CD8-positive, alpha-beta memory T cell (primary cell): ENCODE results near the gene OR10AD1. TPM values are rescaled to one million over a fixed set of nuclear protein-coding genes. Genes with fewer than 3 reads are reported as not detected.

Source experiments
- CTCF ChIA-PET: fragments of 350-600 bp; sonication (Branson Sonifier 250); formaldehyde crosslinking; loops from one replicate; lab custom pipeline; 2021; ENCODE audit warnings: antibody characterized with exemption; lab: Charles Lee
- POLR2A ChIA-PET: fragments of 350-600 bp; sonication (Branson Sonifier 250); formaldehyde crosslinking; loops from one replicate; lab custom pipeline; 2021; ENCODE audit warnings: antibody characterized with exemption; lab: Charles Lee
- DNase-seq, 5 donors: peaks; one replicate each; pipeline versions ENCODE4 v3.0.0 to v3.0.0-alpha.2; 2020 to 2022; ENCODE audit warnings: mixed read lengths in 1 of 5
- H3K27ac ChIP-seq: one replicate; pipeline ENCODE4 v1.7.0; 2013; ENCODE audit warnings: low read depth, mild to moderate bottlenecking, low read length, moderate library complexity
- H3K27me3 ChIP-seq: 2 replicates; pipeline ENCODE4 v1.7.0; 2013; ENCODE audit warnings: low read length, mild to moderate bottlenecking; ENCODE audit not compliant: insufficient read depth, poor library complexity, severe bottlenecking
- H3K36me3 ChIP-seq: 2 replicates; pipeline ENCODE4 v1.7.0; 2013; ENCODE audit warnings: mild to moderate bottlenecking, low read length, moderate library complexity; ENCODE audit not compliant: insufficient read depth
- H3K4me1 ChIP-seq: 2 replicates; pipeline ENCODE4 v1.7.0; 2013; ENCODE audit warnings: mild to moderate bottlenecking, low read length, moderate library complexity; ENCODE audit not compliant: insufficient read depth
- H3K4me3 ChIP-seq: 2 replicates; pipeline ENCODE4 v1.7.0; 2013; ENCODE audit warnings: mild to moderate bottlenecking, low read length
- H3K9me3 ChIP-seq: 2 replicates; pipeline ENCODE4 v1.7.0; 2013; ENCODE audit warnings: mild to moderate bottlenecking, low read length
- H3K27ac Mint-ChIP-seq, 8 donors: one replicate each; pipeline ENCODE4 v1.8.0; 2020 to 2021; ENCODE audit warnings: mixed read lengths in 8 of 8, mild to moderate bottlenecking in 6 of 8, inconsistent platforms in 3 of 8, moderate library complexity in 3 of 8
- H3K27me3 Mint-ChIP-seq, 2 donors: one replicate each; pipeline ENCODE4 v1.8.0; 2020 to 2021; ENCODE audit warnings: mixed read lengths in 2 of 2, mild to moderate bottlenecking in 1 of 2, moderate library complexity in 1 of 2
- H3K36me3 Mint-ChIP-seq, 3 donors: one replicate each; pipeline ENCODE4 v1.8.0; 2020 to 2021; ENCODE audit warnings: mixed read lengths in 3 of 3, inconsistent platforms in 1 of 3, mild to moderate bottlenecking in 1 of 3
- H3K4me1 Mint-ChIP-seq, 3 donors: one replicate each; pipeline ENCODE4 v1.8.0; 2020 to 2021; ENCODE audit warnings: mixed read lengths in 3 of 3, inconsistent platforms in 1 of 3, mild to moderate bottlenecking in 1 of 3
- H3K4me3 Mint-ChIP-seq, 7 donors: one replicate each; pipeline ENCODE4 v1.8.0; 2020 to 2021; ENCODE audit warnings: mixed read lengths in 7 of 7, mild to moderate bottlenecking in 6 of 7, moderate library complexity in 4 of 7, inconsistent platforms in 2 of 7
- H3K9me3 Mint-ChIP-seq, 5 donors: one replicate each; pipeline ENCODE4 v1.8.0; 2020 to 2022; ENCODE audit warnings: mixed read lengths in 5 of 5, mild to moderate bottlenecking in 3 of 5, moderate library complexity in 2 of 5, inconsistent platforms in 1 of 5
- polyA plus RNA-seq: library from polyadenylated mRNA; unstranded; fragments of 300-500 nt; fragmentation: Illumina TruSeq; gene quantifications from one replicate; pipeline ENCODE4 v1.2.3, GENCODE V29; 2021
- total RNA-seq, 2 experiments: library from RNA; stranded (reverse); gene quantifications; one replicate each; pipeline ENCODE4 v1.2.3, GENCODE V29; 2021

The OR10AD1 gene
- total and polyA plus RNA-seq, 3 experiments from 2014 or later: not detected

DNA sequence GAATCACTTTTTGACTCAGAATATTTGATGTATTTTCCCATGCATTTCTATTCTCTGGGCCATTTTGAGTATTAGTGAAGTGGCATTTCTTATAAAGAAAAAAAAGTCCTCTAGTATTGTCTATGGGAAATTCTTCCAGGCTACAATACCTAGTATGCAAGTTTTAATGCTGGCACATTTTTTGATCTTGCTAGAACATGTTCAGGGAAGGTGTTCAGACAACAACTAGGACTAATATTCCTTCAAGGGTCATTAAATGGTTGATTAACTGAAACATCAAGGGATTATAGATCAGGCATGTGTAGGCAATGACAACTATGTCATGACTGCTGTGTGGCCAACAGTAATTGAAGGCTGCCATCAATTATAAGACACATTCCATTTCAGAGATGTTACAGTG is 12.0 kb downstream of the OR10AD1 start:
- H3K9me3 Mint-ChIP-seq: no peaks in the 10 kb centered on the region
- POLR2A ChIA-PET: no interaction called here
- H3K4me3 Mint-ChIP-seq: no peak overlapping the region
- CTCF ChIA-PET: no interaction called here
- H3K27ac Mint-ChIP-seq: no peak overlapping the region
- Histone ChIP-seq H3K27ac (no peak overlapping the region), H3K36me3 (no peaks in the 10 kb centered on the region), H3K9me3 (no peaks in the 10 kb centered on the region), H3K4me3 (no peak overlapping the region), H3K27me3 (no peaks in the 10 kb centered on the region), H3K4me1 (no peaks in the 10 kb centered on the region)
- H3K4me1 Mint-ChIP-seq: peaks cover 0 to 3% (median 0%) of the 10 kb centered on the region in 3 donors
- no peaks in the 10 kb centered on the region for H3K36me3 Mint-ChIP-seq
- no peak for DNase-seq
- peaks cover 20 to 46% of the 10 kb centered on the region in 2 donors for H3K27me3 Mint-ChIP-seq

DNA sequence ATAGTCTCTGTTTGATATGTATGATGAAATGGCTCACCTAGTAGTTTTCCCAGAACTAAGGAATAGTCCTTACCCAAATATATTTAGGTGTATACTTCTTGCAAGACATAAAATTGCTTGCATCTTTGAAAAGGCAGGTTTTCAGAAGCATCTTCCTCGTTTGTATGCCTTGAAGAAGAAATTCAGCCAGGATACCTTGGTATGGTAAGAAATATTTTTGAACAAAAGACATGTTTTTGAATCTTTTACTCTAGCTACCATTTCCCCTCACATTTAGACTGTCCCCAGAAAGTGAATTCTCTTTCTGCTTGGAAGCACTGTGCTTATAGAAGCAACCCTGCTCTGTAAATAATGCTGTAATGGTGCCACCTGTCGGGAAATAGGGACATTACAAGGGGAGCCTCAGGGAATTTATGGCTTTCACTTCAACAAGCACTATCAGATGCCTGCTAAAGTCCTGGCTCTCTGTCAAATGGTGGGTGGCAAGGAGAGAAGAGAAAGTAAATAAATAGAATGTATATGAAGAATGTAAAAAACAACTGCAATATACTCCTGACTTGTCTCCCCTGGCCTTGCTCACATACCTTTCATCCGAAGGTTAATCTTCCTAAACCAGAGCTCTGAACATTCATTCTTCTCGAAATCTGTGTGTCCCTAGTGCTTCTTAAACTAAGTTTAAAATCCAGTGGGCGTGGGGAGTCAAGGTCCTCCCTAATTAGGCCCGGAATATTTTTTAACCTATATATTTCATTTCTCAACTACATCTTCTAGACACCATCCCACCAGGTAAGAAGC is 13.6 kb downstream of the OR10AD1 start:
- Histone ChIP-seq H3K4me3 (no peak overlapping the region), H3K4me1 (peaks cover under 1% of the 10 kb centered on the region), H3K9me3 (no peaks in the 10 kb centered on the region), H3K27ac (no peak overlapping the region), H3K36me3 (no peaks in the 10 kb centered on the region), H3K27me3 (peaks cover 7% of the 10 kb centered on the region)
- Mint-ChIP-seq H3K36me3 (no peaks in the 10 kb centered on the region), H3K4me3 (peak overlapping the region in 1 of 7 donors; percentile 5), H3K27me3 (peaks cover 31 to 53% of the 10 kb centered on the region in 2 donors), H3K4me1 (peaks cover 0 to 3% (median 0%) of the 10 kb centered on the region in 3 donors), H3K9me3 (no peaks in the 10 kb centered on the region), H3K27ac (no peak overlapping the region)
- POLR2A ChIA-PET: no interaction called here
- DNase-seq: peak; percentile 49 to 74 (median 52)
- CTCF ChIA-PET: interaction anchor here (0.7 to 5.5 kb wide), 10 partner anchors 9 to 538 kb away, joined by 3 to 39 read pairs (median 3); partner anchors contain the start of gene ASB8

GRCh38 chr12:48187916-48188695 is 15.0 kb downstream of the OR10AD1 start:
- H3K4me3 Mint-ChIP-seq: no peak overlapping the region
- no peak overlapping the region for H3K4me3 ChIP-seq
- no peaks in the 10 kb centered on the region for H3K9me3 ChIP-seq
- peaks cover 12% of the 10 kb centered on the region for H3K27me3 ChIP-seq
- H3K36me3 ChIP-seq: no peaks in the 10 kb centered on the region
- peaks cover 32 to 49% of the 10 kb centered on the region in 2 donors for H3K27me3 Mint-ChIP-seq
- H3K36me3 Mint-ChIP-seq: peaks cover 0 to 4% (median 0%) of the 10 kb centered on the region in 3 donors
- H3K4me1 ChIP-seq: peaks cover 7% of the 10 kb centered on the region
- no peak overlapping the region for H3K27ac ChIP-seq
- no peaks in the 10 kb centered on the region for H3K9me3 Mint-ChIP-seq
- no peak for DNase-seq
- H3K4me1 Mint-ChIP-seq: peaks cover 0 to 11% (median 3%) of the 10 kb centered on the region in 3 donors
- H3K27ac Mint-ChIP-seq: no peak overlapping the region
- POLR2A ChIA-PET: no interaction called here
- CTCF ChIA-PET: interaction anchor here (2.0 to 5.5 kb wide), 2 partner anchors 10 to 12 kb away, joined by 5 to 39 read pairs; no protein-coding TSS in a partner anchor

- peaks cover 12% of the 10 kb centered on the region for H3K27me3 ChIP-seq
- ChIA-PET CTCF (interaction anchor here (1.0 to 5.5 kb wide), 2 partner anchors 13 to 470 kb away, joined by 4 to 39 read pairs; no protein-coding TSS in a partner anchor), POLR2A (interaction anchor here (3.4 kb wide), 1 partner anchor 13 kb away, joined by 29 read pairs; no protein-coding TSS in a partner anchor)
- no peak overlapping the region for H3K27ac ChIP-seq
- H3K36me3 ChIP-seq: no peaks in the 10 kb centered on the region
- Mint-ChIP-seq H3K27ac (peak overlapping the region in 5 of 8 donors; percentile 59 to 87 (median 74)), H3K27me3 (peaks cover 30 to 37% of the 10 kb centered on the region in 2 donors), H3K4me3 (peak overlapping the region; percentile 51 to 97 (median 86)), H3K36me3 (peaks cover 0 to 6% (median 0%) of the 10 kb centered on the region in 3 donors), H3K4me1 (peaks cover 6 to 20% (median 11%) of the 10 kb centered on the region in 3 donors), H3K9me3 (no peaks in the 10 kb centered on the region)
- no peak for DNase-seq
- no peak overlapping the region for H3K4me3 ChIP-seq
- no peaks in the 10 kb centered on the region for H3K9me3 ChIP-seq
- H3K4me1 ChIP-seq: peaks cover 16% of the 10 kb centered on the region
Measured at GRCh38 chr12:48185181-48185919, 17.7 kb downstream of the OR10AD1 start.

GRCh38 chr12:48184549-48184922 is 18.6 kb downstream of the OR10AD1 start:
- H3K4me3 ChIP-seq: no peak overlapping the region

DNA sequence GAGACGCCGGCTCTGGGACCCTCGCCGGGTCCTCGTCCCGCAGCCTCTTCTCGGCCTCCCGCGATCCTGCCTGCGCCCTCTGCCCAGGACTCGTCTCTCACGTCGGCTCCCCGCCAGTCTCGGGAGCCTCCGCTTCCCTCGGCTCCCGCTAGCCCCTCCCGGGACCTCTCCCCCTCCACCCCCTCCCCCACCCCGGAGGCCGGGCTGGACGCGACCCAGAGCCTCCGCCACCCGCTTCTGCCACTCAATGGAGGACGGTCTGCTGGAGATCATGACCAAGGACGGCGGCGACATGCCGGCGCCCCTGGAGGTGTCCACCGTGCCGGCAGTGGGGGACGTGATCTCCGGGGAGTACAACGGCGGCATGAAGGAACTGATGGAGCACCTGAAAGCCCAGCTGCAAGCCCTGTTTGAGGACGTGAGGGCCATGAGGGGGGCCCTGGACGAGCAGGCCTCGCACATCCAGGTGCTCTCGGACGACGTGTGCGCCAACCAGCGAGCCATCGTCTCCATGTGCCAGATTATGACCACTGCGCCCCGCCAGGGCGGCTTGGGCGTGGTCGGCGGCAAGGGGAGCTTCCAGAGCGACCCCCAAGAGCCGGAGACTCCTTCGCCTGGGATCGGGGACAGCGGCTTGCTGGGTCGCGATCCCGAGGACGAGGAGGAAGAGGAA is 19.1 kb downstream of the OR10AD1 start:
- Mint-ChIP-seq H3K36me3 (peaks cover 0 to 6% (median 0%) of the 10 kb centered on the region in 3 donors), H3K4me1 (peaks cover 6 to 20% (median 11%) of the 10 kb centered on the region in 3 donors), H3K9me3 (no peaks in the 10 kb centered on the region), H3K27ac (peak overlapping the region in 7 of 8 donors; percentile 43 to 87 (median 69)), H3K4me3 (peak overlapping the region; percentile 93 to 97 (median 96)), H3K27me3 (peaks cover 24 to 29% of the 10 kb centered on the region in 2 donors)
- peak in 1 of 5 donors; percentile 56 for DNase-seq
- CTCF ChIA-PET: interaction anchor here (1.4 to 5.5 kb wide), 6 partner anchors 14 to 184 kb away, joined by 3 to 39 read pairs (median 9); partner anchors contain the start of gene ASB8
- POLR2A ChIA-PET: interaction anchor here (1.6 to 3.4 kb wide), 2 partner anchors 15 to 27 kb away, joined by 13 to 29 read pairs; partner anchors contain the start of gene ASB8
- peaks cover 12% of the 10 kb centered on the region for H3K27me3 ChIP-seq
- no peaks in the 10 kb centered on the region for H3K9me3 ChIP-seq
- no peaks in the 10 kb centered on the region for H3K36me3 ChIP-seq
- peak overlapping the region; percentile 75 for H3K27ac ChIP-seq
- H3K4me3 ChIP-seq: peak overlapping the region; percentile 91
- H3K4me1 ChIP-seq: peaks cover 16% of the 10 kb centered on the region

More at GRCh38 chr12:48184549-48184922, 18.6 kb downstream of the OR10AD1 start:
- no peak for DNase-seq
- H3K9me3 ChIP-seq: no peaks in the 10 kb centered on the region
- Mint-ChIP-seq H3K27ac (peak overlapping the region in 7 of 8 donors; percentile 25 to 87 (median 60)), H3K27me3 (peaks cover 25 to 29% of the 10 kb centered on the region in 2 donors), H3K4me3 (peak overlapping the region; percentile 65 to 97 (median 95)), H3K4me1 (peaks cover 6 to 20% (median 11%) of the 10 kb centered on the region in 3 donors), H3K9me3 (no peaks in the 10 kb centered on the region), H3K36me3 (peaks cover 0 to 6% (median 0%) of the 10 kb centered on the region in 3 donors)
- ChIA-PET CTCF (interaction anchor here (5.5 kb wide), 1 partner anchor 14 kb away, joined by 39 read pairs; no protein-coding TSS in a partner anchor), POLR2A (interaction anchor here (3.4 kb wide), 1 partner anchor 14 kb away, joined by 29 read pairs; no protein-coding TSS in a partner anchor)
- peaks cover 16% of the 10 kb centered on the region for H3K4me1 ChIP-seq
- no peaks in the 10 kb centered on the region for H3K36me3 ChIP-seq
- no peak overlapping the region for H3K27ac ChIP-seq
- H3K27me3 ChIP-seq: peaks cover 12% of the 10 kb centered on the region
